A549 (cell line): Measurements from ENCODE around the gene PHF21B. TPM values are rescaled to one million over a fixed set of nuclear protein-coding genes. Genes with fewer than 3 reads are reported as not detected.

Experiments
- ATAC-seq, 2 experiments: fragments of 200-7000 bp in 1 of 2; fragments of >200 bp in 1 of 2; cut with Nextera tagmentation in 1 of 2; cut with Tn5 transposase in 1 of 2; 3 replicates each; pipeline versions ENCODE4 v1.8.0 to v1.9.1; 2018 to 2020; ENCODE audit warnings: mild to moderate bottlenecking in 1 of 2, moderate library complexity in 1 of 2
- CTCF ChIA-PET: fragments of 300-600 bp; sonication (Branson Sonifier 250); formaldehyde crosslinking; extraction: SDS; loops from one replicate; lab custom pipeline; 2021; ENCODE audit warnings: antibody characterized with exemption, inconsistent platforms; lab: Yijun Ruan, JAX
- POLR2A ChIA-PET: fragments of 350-600 bp; formaldehyde crosslinking; extraction: SDS; loops from one replicate; lab custom pipeline; 2021; ENCODE audit warnings: antibody characterized with exemption, inconsistent platforms; lab: Yijun Ruan, JAX
- DNase-seq, 2 experiments: peaks; one replicate each; pipeline versions ENCODE4 v3.0.0 to v3.0.0-alpha.2; 2011 to 2016; ENCODE audit warnings: low read depth in 1 of 2, low spot score in 1 of 2
- FAIRE-seq: peaks from 2 replicates; lab custom pipeline; 2011; peaks lifted over from hg19 to GRCh38; lab: Jason Lieb, UNC
- H3K27ac ChIP-seq, 2 experiments: fragments of >200 bp; sonication (Bioruptor Twin); formaldehyde crosslinking; 3 replicates each; pipeline ENCODE4 v1.5.1; 2016 to 2017
- H3K4me1 ChIP-seq: fragments of >200 bp; sonication (Bioruptor Twin); formaldehyde crosslinking; 3 replicates; pipeline ENCODE4 v1.6.1; 2016
- H3K4me2 ChIP-seq: fragments of >200 bp; sonication (Bioruptor Twin); formaldehyde crosslinking; 3 replicates; pipeline ENCODE4 v1.6.1; 2016
- H3K4me3 ChIP-seq: fragments of >200 bp; sonication (Bioruptor Twin); formaldehyde crosslinking; 3 replicates; pipeline ENCODE4 v1.5.1; 2016
- H3K9me3 ChIP-seq: fragments of >200 bp; sonication (Bioruptor Twin); formaldehyde crosslinking; 3 replicates; pipeline ENCODE4 v1.6.1; 2016
- CBX2 ChIP-seq: fragments of 200-600 bp; sonication (generic); IDR thresholded peaks from 2 replicates; pipeline ENCODE4 v1.6.1; 2016; ENCODE audit warnings: low read depth, mild to moderate bottlenecking, borderline replicate concordance
- EHF ChIP-seq: fragments of 250-450 bp; sonication (Bioruptor Pico); IDR thresholded peaks from 2 replicates; pipeline ENCODE4 v1.5.0; 2020; ENCODE audit warnings: mild to moderate bottlenecking
- FOSL2 ChIP-seq, 2 experiments: fragments of 450-650 bp in 1 of 2; fragments of >200 bp in 1 of 2; sonication (Bioruptor Twin) in 1 of 2; formaldehyde crosslinking; IDR thresholded peaks; 2 replicates each; pipeline versions ENCODE4 v1.5.0 to v1.6.1; 2016 to 2020; ENCODE audit warnings: mild to moderate bottlenecking in 1 of 2, moderate library complexity in 1 of 2
- FOXS1 ChIP-seq: fragments of 250-450 bp; sonication (Bioruptor Pico); IDR thresholded peaks from 2 replicates; pipeline ENCODE4 v1.5.0; 2020; ENCODE audit warnings: mild to moderate bottlenecking, moderate library complexity
- GATA3 ChIP-seq: IDR thresholded peaks from 2 replicates; pipeline ENCODE4 v1.6.1; 2012; ENCODE audit warnings: borderline replicate concordance
- HDAC2 ChIP-seq: fragments of 200-600 bp; sonication (generic); IDR thresholded peaks from 2 replicates; pipeline ENCODE4 v1.6.1; 2016
- HEYL ChIP-seq: fragments of 250-450 bp; sonication (Bioruptor Pico); IDR thresholded peaks from 2 replicates; pipeline ENCODE4 v1.8.0; 2021; ENCODE audit warnings: mild to moderate bottlenecking, moderate library complexity
- HMGXB4 ChIP-seq: fragments of 250-450 bp; sonication (Bioruptor Pico); IDR thresholded peaks from 2 replicates; pipeline ENCODE4 v1.5.0; 2021; ENCODE audit warnings: mild to moderate bottlenecking, moderate library complexity, borderline replicate concordance
- HOXA7 ChIP-seq: fragments of 250-450 bp; sonication (Bioruptor Pico); IDR thresholded peaks from 2 replicates; pipeline ENCODE4 v1.5.0; 2020; ENCODE audit warnings: mild to moderate bottlenecking, moderate library complexity
- HOXB5 ChIP-seq: fragments of 250-450 bp; sonication (Bioruptor Pico); IDR thresholded peaks from 2 replicates; pipeline ENCODE4 v1.5.0; 2020; ENCODE audit warnings: mild to moderate bottlenecking, moderate library complexity
- KDM1A ChIP-seq: fragments of 200-600 bp; sonication (generic); IDR thresholded peaks from 2 replicates; pipeline ENCODE4 v1.6.1; 2016; ENCODE audit warnings: low read depth, mild to moderate bottlenecking
- MAFK ChIP-seq: fragments of 450-650 bp; IDR thresholded peaks from 2 replicates; pipeline ENCODE4 v1.6.1; 2014; ENCODE audit not compliant: partially characterized antibody
- MAX ChIP-seq: IDR thresholded peaks from 2 replicates; pipeline ENCODE4 v1.6.1; 2012
- MAZ ChIP-seq: fragments of 150-350 bp; IDR thresholded peaks from 2 replicates; pipeline ENCODE4 v1.6.1; 2014; ENCODE audit warnings: antibody characterized with exemption, low read depth, low read length, borderline replicate concordance
- NFE2L2 ChIP-seq: fragments of 150-350 bp; conservative IDR thresholded peaks from 2 replicates; pipeline ENCODE4 v1.6.1; 2014; ENCODE audit warnings: low read length
- NPAS2 ChIP-seq: fragments of 250-450 bp; sonication (Bioruptor Pico); IDR thresholded peaks from 2 replicates; pipeline ENCODE4 v1.8.0; 2022; ENCODE audit warnings: mild to moderate bottlenecking, moderate library complexity, borderline replicate concordance
- PBX3 ChIP-seq: IDR thresholded peaks from 2 replicates; pipeline ENCODE4 v1.6.1; 2012
- POLR2A ChIP-seq: IDR thresholded peaks from 2 replicates; pipeline ENCODE4 v1.6.1; 2012; ENCODE audit warnings: mild to moderate bottlenecking, low read length
- POLR2AphosphoS2 ChIP-seq: conservative IDR thresholded peaks from 2 replicates; pipeline ENCODE4 v1.6.1; 2012; ENCODE audit warnings: low read length, improper control_type of control experiment, inconsistent platforms
- SMC3 ChIP-seq: fragments of >200 bp; sonication (Bioruptor Twin); formaldehyde crosslinking; IDR thresholded peaks from 3 replicates; pipeline ENCODE4 v1.6.1; 2018; ENCODE audit warnings: inconsistent platforms
- TFCP2L1 ChIP-seq: fragments of 250-450 bp; sonication (Bioruptor Pico); IDR thresholded peaks from 2 replicates; pipeline ENCODE4 v1.5.0; 2021; ENCODE audit warnings: mild to moderate bottlenecking
- ZSCAN20 ChIP-seq: fragments of 250-450 bp; sonication (Bioruptor Pico); IDR thresholded peaks from 2 replicates; pipeline ENCODE4 v1.8.0; 2022; ENCODE audit warnings: mild to moderate bottlenecking, moderate library complexity
- WGBS: methylation state at CpG from one replicate; pipeline ENCODE4 v1.1.6; 2017; ENCODE audit errors: missing lambda C conversion rate; 5-methylcytosine and 5-hydroxymethylcytosine counted together
- polyA plus RNA-seq, 4 experiments: library from polyadenylated mRNA; depleted of rRNA in 3 of 4; stranded (reverse); fragments of >200 nt; fragmentation: RNase III in 1 of 4; extraction: RNeasy Plus Mini Kit Qiagen cat#74134 plus additional on column Dnase treatment in 1 of 4; gene quantifications; 2 replicates in 3 of 4; 3 replicates in 1 of 4; pipeline ENCODE4 v1.2.3, GENCODE V29; 2011 to 2017
- TF ChIP-seq, protein P1 (sequence below): IDR thresholded peaks from 2 replicates; pipeline ENCODE4 v1.6.1; 2012; ENCODE audit warnings: low read depth, borderline replicate concordance

PHF21B gene
- polyA plus RNA-seq, 2 of the 4 experiments (the other 2 are of a cell fraction): 0.50 to 0.70 TPM

- TF ChIP-seq GATA3: no peak
- TF ChIP-seq, protein P1, sequence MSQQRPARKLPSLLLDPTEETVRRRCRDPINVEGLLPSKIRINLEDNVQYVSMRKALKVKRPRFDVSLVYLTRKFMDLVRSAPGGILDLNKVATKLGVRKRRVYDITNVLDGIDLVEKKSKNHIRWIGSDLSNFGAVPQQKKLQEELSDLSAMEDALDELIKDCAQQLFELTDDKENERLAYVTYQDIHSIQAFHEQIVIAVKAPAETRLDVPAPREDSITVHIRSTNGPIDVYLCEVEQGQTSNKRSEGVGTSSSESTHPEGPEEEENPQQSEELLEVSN: no peak
- no peak for TF ChIP-seq HMGXB4 (CRISPR knock-in tag)
- TF ChIP-seq NPAS2 (CRISPR knock-in tag): no peak
- TF ChIP-seq TFCP2L1 (CRISPR knock-in tag): no peak
- no peak for TF ChIP-seq MAFK
These were observed 94.4 kb downstream of the PHF21B start (continued) for GRCh38 chr22:44915441-44915840.

DNA sequence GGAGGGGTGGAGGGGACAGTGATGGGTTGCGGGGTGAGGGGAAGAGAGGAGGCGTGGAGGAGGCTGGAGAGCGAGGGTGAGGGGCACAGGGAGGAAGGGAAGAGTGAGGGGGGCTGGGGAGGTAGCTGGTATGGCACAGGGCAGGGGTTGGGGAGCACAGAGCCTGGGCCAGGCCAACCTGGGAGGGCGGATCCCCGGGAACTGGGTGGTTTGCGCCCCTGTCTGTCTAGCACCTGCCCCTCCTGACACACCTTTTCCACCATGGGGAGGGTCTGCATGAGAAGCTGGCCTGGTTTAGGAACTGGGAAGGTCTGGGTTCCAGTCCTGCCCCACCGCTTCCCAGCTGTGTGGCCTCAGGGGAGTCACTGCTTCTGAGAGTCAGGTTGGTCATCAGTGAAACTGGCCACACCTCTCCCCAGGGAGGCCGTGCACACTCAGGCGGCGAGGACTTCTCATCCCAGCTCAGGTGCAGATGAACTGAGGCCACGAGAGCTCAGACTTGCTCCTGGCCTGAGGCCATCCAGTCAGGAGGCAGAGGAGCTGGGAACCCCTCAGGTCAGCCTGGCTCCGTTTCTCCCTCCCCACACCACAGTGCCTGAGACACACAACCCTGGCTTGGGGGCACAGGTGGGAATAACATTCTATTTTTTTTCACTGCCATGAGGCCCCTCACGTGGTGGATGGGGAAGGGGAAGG lies 95.6 kb downstream of the PHF21B start:
- ATAC-seq: no peak
- no peak overlapping the region for H3K4me3 ChIP-seq
- TF ChIP-seq HDAC2 (no peak), PBX3 (no peak), NPAS2 (CRISPR knock-in tag) (no peak)
- no peak for FAIRE-seq
- H3K27ac ChIP-seq: no peak overlapping the region
- no peaks in the 10 kb centered on the region for H3K9me3 ChIP-seq
- CTCF ChIA-PET: interaction anchor here (0.9 kb wide), 1 partner anchor 93 kb away, joined by 3 read pairs; no protein-coding TSS in a partner anchor
- no peak overlapping the region for H3K4me2 ChIP-seq
- no peaks in the 10 kb centered on the region for H3K4me1 ChIP-seq
- 74% methylated on average over 10 of the region's 13 CpGs for WGBS
- POLR2A ChIA-PET: no interaction called here
- DNase-seq: no peak

DNA sequence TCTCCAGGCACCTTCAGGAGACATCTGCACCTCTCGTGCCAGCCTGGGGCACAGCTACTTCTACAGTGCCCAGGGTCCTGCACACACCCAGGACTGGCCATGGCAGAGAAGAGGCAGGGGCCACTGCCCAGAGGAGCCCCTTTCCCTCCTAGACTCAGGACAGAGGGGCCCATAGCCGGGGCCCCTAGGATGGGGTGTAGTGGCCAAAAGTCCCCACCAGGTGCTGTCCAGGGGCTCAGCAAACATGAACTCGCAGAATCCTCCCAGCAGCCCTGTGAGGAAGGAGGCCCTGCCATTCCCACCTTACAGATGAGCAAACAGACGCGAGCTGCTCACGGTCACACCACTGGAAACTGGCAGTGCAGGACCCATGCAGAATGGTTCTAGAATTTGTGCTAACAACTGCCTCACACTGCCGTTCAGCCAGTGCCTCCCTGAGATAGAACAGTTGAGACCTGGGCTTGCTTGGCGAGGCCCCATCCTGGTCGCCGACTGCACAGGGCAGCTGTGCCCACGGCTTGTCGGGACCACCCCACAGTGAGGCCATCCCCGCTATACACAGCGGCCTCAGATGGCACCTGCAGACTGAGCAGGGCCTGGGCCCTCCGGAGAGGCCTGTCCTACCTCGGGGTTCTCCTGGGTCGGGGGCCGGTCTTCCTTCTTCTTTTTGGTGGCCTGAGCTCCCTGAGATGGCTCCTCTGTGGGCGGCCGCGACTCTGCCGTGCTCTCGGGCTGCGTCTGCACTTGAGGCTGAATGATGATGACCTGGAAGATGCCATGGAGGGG lies 96.4 kb downstream of the PHF21B start:
- CTCF ChIA-PET: interaction anchor here (0.9 kb wide), 1 partner anchor 93 kb away, joined by 3 read pairs; no protein-coding TSS in a partner anchor
- Histone ChIP-seq H3K4me2 (no peak overlapping the region), H3K9me3 (no peaks in the 10 kb centered on the region), H3K4me3 (no peak overlapping the region), H3K27ac (no peak overlapping the region), H3K4me1 (no peaks in the 10 kb centered on the region)
- no peak; a peak in 1 of 6 replicates for ATAC-seq
- TF ChIP-seq FOXS1 (no peak), EHF (CRISPR knock-in tag) (no peak), HEYL (CRISPR knock-in tag) (no peak)
- 84% methylated on average over 9 of the region's 24 CpGs for WGBS
- no peak for DNase-seq
- FAIRE-seq: no peak
- POLR2A ChIA-PET: no interaction called here

DNA sequence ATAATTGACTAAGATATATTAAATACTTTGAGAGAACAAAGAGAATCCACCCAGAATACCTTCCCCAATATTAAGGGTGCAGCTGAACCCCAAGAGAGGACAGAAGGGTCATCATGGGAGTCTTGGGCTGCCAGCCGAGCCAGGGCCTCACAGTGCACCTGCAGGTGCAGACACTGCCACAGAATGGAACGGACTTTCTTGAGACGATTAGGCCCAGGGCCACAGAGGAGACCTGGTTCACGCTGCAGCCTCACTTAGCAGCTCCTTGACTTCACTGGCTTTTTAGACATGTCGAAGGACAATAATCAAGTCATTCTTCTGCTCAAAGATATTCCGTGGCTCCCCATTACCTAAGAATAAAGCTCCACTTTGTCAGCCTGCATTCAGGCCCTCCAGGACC lies 100.6 kb downstream of the PHF21B start:
- CTCF ChIA-PET: interaction anchor here (1.5 kb wide), 1 partner anchor 48 kb away, joined by 3 read pairs; no protein-coding TSS in a partner anchor
- TF ChIP-seq MAZ (no peak), MAX (no peak), GATA3 (no peak), POLR2A (no peak), POLR2AphosphoS2 (no peak), FOXS1 (no peak), CBX2 (no peak), NFE2L2 (no peak), FOSL2 (IDR thresholded peaks at IDR 0.05) (no peak), FOSL2 (CRISPR knock-in tag; IDR thresholded peaks at IDR 0.05) (no peak), HOXB5 (CRISPR knock-in tag) (no peak), HOXA7 (CRISPR knock-in tag) (no peak), SMC3 (no peak), ZSCAN20 (CRISPR knock-in tag) (no peak), KDM1A (no peak), NPAS2 (CRISPR knock-in tag) (no peak), EHF (CRISPR knock-in tag) (no peak)
- no peak for FAIRE-seq

More for the DNA sequence above, 100.6 kb downstream of the PHF21B start:
- POLR2A ChIA-PET: no interaction called here
- H3K9me3 ChIP-seq: no peaks in the 10 kb centered on the region
- ATAC-seq (no peak), DNase-seq (no peak)
- no peaks in the 10 kb centered on the region for H3K4me1 ChIP-seq
- H3K27ac ChIP-seq: no peak overlapping the region
- H3K4me3 ChIP-seq: no peak overlapping the region
- 70% methylated on average over 6 of the region's 6 CpGs for WGBS
- no peak overlapping the region for H3K4me2 ChIP-seq
